ENCODE measurements around the gene USP21.

DNA sequence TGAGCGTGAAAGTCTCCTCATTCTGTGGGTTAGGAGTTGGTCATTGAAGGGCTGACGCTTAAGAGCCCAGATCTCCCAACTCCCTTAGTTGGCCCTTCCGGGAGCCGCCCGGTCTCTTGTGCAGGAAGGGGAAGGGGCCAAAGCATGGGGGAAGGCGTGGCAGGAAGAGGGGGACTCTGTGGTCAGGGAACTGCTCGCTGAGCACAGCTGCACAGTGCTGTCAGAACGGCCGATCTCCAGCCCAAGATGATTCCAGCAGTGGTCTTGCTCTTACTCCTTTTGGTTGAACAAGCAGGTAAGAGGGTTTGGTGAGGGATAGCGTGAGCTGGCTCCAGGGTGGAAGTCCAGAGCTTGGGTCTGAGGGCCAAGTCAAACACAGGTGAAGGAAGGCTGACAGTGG lies 55.8 kb downstream of the USP21 start, which contains the start of gene FCER1G:
- TF ChIP-seq POLR2A (IDR thresholded peaks at IDR 0.05; ENCODE audit: low read depth, low read length) (no peak), POLR2AphosphoS5 (IDR thresholded peaks at IDR 0.05; ENCODE audit: low read depth, low read length) (no peak)

Data from GM12891 (cell line).